Activated T-helper 2 cell treated with anti-CD3 and anti-CD28 coated beads, Interferon-gamma antibody, Interleukin-2, Interleukin-4, amounts not matched to agents 10 μg/mL and 5 μg/mL and 100 μg/mL, durations not matched to agents 14 hours and 24 hours and 36 hours (primary cell): ENCODE measurements around the gene SNX33. TPM values are rescaled to one million over a fixed set of nuclear protein-coding genes. Genes with fewer than 3 reads are reported as not detected.
A peak's percentile ranks its signal among the peaks of the same experiment; 100 is the strongest.
"Not testable (repeated sequence)": the region's sequence is repeated elsewhere in the genome, so short reads cannot be mapped to it uniquely, and the experiment has no call there.

ENCODE experiments used
- DNase-seq: peaks from one replicate; pipeline ENCODE4 v3.0.0; 2021; ENCODE audit warnings: low spot score
- H3K27ac Mint-ChIP-seq: one replicate; pipeline ENCODE4 v1.8.0; 2021; ENCODE audit warnings: mixed read lengths
- H3K27me3 Mint-ChIP-seq: one replicate; pipeline ENCODE4 v1.8.0; 2021; ENCODE audit warnings: low read depth, mixed read lengths
- H3K36me3 Mint-ChIP-seq: one replicate; pipeline ENCODE4 v1.8.0; 2021; ENCODE audit warnings: low read depth, mixed read lengths
- H3K4me1 Mint-ChIP-seq: one replicate; pipeline ENCODE4 v1.8.0; 2021; ENCODE audit warnings: low read depth, mixed read lengths
- H3K4me3 Mint-ChIP-seq: one replicate; pipeline ENCODE4 v1.8.0; 2021; ENCODE audit warnings: low read depth, mild to moderate bottlenecking, moderate library complexity, mixed read lengths
- H3K9me3 Mint-ChIP-seq: one replicate; pipeline ENCODE4 v1.8.0; 2021; ENCODE audit warnings: mixed read lengths
- intact Hi-C: fragments of 100-400 bp; cut with micrococcal nuclease; formaldehyde crosslinking; loops from one replicate; pipeline ENCODE4 v1.15.1; 2023
- total RNA-seq: library from RNA; stranded (reverse); gene quantifications from 2 replicates; pipeline ENCODE4 v1.2.3, GENCODE V29; 2022

Gene SNX33
- total RNA-seq, 1 donor from 2014 or later: 6.8 TPM

DNA sequence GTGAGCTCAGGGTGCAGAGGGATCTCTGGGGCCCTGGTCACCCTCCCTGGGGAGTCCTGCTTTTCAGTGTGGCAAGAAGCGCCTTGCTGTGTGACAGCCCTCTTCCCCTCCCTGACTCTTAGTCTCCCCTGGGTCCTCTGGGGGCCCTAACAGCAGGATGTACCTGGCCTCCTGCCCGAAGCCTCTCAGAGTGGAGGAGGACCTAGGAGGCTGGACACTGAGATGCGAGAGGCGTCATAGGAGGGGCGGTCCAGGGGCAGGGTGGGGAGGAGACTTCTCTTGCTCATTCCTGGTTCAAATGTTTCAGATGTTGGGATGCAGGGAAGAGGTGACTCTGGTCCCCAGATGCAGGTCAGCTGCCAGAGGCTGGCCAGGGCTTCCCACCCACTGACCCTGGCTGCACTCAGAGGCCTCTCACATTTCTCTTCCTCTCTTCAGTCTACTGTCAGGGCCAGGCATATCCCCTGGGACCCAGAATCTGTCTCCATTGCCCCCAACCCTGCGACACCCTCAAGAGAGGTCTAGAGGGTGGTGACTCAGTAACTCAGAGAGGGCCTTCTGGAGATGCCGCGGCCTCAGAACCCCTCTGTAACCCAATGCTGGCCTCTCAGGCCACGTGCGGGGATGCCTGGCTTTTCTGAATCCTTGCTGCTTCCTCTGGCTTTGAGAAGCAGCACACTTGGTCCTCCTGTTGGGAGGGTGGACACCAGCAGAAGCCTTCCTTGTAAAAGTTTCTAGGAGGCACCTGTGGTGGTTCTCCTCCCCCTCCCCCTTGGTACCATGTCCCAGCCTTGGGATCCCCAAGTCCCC, 25.9 kb downstream of the SNX33 start:
- H3K27ac Mint-ChIP-seq: no peak overlapping the region
- DNase-seq: no peak
- H3K36me3 Mint-ChIP-seq: no peaks in the 10 kb centered on the region
- no peak overlapping the region for H3K4me3 Mint-ChIP-seq
- no peaks in the 10 kb centered on the region for H3K9me3 Mint-ChIP-seq
- no peaks in the 10 kb centered on the region for H3K4me1 Mint-ChIP-seq
- intact Hi-C loops: no loop called here
- no peaks in the 10 kb centered on the region for H3K27me3 Mint-ChIP-seq

DNA sequence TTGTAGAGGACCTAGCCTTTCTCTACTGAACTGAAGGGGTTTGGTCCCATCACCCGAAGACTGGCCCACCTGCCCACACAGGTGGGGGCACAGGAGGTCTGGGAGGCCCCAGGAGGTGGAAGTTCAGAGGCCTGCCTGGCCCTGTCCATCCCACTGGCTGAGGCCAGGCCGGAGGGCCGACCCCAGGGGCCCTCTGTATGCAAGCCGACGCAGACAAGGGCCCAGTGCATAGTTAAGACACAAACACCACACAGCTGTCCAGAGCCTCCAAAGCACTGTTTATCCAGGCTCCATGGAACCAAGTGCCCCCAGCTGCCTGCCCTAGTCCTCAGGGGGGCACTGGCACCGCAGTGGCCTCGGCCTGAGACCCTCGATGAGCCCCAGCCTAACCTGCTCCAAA, 26.7 kb downstream of the SNX33 start:
- intact Hi-C loops: no loop called here
- no peak overlapping the region for H3K27ac Mint-ChIP-seq
- no peaks in the 10 kb centered on the region for H3K9me3 Mint-ChIP-seq
- H3K4me3 Mint-ChIP-seq: no peak overlapping the region
- DNase-seq: no peak
- H3K4me1 Mint-ChIP-seq: no peaks in the 10 kb centered on the region
- no peaks in the 10 kb centered on the region for H3K36me3 Mint-ChIP-seq
- no peaks in the 10 kb centered on the region for H3K27me3 Mint-ChIP-seq

GRCh38 chr15:75675579-75676404, 28.1 kb downstream of the SNX33 start:
- H3K27me3 Mint-ChIP-seq: no peaks in the 10 kb centered on the region
- no peaks in the 10 kb centered on the region for H3K36me3 Mint-ChIP-seq
- H3K27ac Mint-ChIP-seq: no peak overlapping the region
- H3K4me3 Mint-ChIP-seq: no peak overlapping the region
- H3K4me1 Mint-ChIP-seq: no peaks in the 10 kb centered on the region
- no peaks in the 10 kb centered on the region for H3K9me3 Mint-ChIP-seq
- intact Hi-C loops: no loop called here
- no peak for DNase-seq

DNA sequence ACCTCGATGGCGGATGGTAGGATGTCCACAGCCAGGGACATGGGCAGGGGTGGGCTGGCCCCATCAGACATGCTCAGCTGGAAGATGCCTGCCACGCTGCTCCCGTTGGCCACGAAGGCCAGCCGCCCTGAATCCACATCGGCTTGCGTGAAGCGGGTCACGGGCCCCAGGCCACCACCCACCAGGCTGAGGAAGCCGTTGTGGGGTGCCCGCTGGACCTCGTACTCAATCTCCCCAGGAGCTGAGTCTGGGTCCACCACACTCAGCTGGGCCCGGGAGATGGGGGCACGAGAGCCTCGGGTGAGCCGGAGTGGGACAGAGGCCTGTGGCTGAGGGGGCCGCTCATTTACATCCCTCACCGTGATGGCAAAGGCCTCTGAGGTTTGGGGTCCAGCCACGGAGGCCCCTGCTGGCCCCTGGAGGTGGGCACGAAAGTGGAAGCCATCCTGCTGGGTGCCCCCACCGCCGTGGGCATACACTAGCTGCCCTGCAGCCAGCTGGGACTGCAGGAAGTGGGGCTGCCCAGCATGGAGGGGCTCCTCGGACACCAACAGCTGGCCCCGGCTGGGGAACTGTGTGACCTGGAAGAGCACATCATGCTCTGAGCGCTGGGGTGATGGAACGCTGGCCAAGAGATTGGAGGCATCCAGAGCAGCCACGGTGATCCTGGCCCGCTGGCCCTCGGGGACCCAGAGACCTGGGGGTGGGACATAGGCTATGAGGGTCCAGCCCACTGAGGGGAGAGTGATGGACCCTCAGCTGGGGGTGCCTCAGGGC, 29.2 kb downstream of the SNX33 start:
- H3K27ac Mint-ChIP-seq: no peak overlapping the region
- no peaks in the 10 kb centered on the region for H3K4me1 Mint-ChIP-seq
- intact Hi-C loops: no loop called here
- no peak for DNase-seq
- no peaks in the 10 kb centered on the region for H3K36me3 Mint-ChIP-seq
- no peaks in the 10 kb centered on the region for H3K9me3 Mint-ChIP-seq
- H3K4me3 Mint-ChIP-seq: no peak overlapping the region
- H3K27me3 Mint-ChIP-seq: no peaks in the 10 kb centered on the region

GRCh38 chr15:75677465-75678323, 30.0 kb downstream of the SNX33 start:
- Mint-ChIP-seq H3K4me3 (no peak overlapping the region), H3K4me1 (no peaks in the 10 kb centered on the region), H3K27me3 (no peaks in the 10 kb centered on the region), H3K36me3 (no peaks in the 10 kb centered on the region), H3K9me3 (no peaks in the 10 kb centered on the region), H3K27ac (no peak overlapping the region)
- intact Hi-C loops: no loop called here
- no peak for DNase-seq

- DNase-seq, H3K4me1 Mint-ChIP-seq, H3K27ac Mint-ChIP-seq, H3K27me3 Mint-ChIP-seq, H3K4me3 Mint-ChIP-seq, H3K36me3 Mint-ChIP-seq, H3K9me3 Mint-ChIP-seq, intact Hi-C loops: not testable (repeated sequence)
Observed at GRCh38 chr15:75678324-75678690, 30.6 kb downstream of the SNX33 start.

DNA sequence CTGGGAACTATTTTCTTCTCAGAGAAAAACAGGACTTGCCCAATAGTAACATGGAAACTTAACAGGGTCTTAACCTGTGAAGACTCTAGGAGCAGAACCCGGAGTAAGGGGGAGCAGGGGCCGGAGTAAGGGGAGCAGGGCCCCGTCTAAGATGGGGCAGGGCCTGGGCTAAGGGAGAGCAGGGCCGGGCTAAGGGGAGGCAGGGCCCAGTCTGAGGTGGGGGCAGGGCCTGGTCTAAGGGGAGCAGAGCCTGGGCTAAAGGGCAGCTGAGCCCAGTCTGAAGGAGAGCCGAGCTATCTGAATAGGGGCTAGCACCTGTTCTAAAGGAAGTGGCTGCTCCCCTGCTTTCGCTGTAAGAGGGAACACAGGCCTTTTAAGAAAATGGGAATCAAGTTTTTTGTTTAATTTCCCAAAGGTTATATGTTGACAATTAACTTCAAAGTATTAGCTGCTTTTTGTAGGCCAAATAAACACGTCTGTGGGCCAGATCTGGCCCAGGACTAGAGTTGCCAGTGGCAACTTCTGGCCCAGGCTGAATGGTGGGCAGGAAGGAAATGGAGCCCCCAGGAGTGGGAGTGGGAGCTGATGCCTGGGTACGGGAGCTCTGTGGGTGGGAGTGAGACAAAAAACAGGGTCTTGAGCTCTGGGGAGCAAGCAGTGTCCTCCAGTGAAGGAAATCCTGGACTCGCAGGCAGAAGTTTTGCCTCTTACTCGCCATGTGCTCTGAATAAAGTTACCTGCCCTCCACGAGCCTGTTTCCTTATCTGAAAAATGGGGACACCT, 32.5 kb downstream of the SNX33 start:
- Mint-ChIP-seq H3K9me3 (no peaks in the 10 kb centered on the region), H3K27ac (no peak overlapping the region), H3K4me3 (no peak overlapping the region), H3K27me3 (no peaks in the 10 kb centered on the region), H3K36me3 (no peaks in the 10 kb centered on the region), H3K4me1 (no peaks in the 10 kb centered on the region)
- no peak for DNase-seq
- intact Hi-C loops: no loop called here

- intact Hi-C loops: loop anchor here (2.0 kb wide), 1 partner anchor 314 kb away; the partner anchor contains the start of gene MAN2C1
- H3K4me1 Mint-ChIP-seq: no peaks in the 10 kb centered on the region
Observed at GRCh38 chr15:75682181-75683135, 34.7 kb downstream of the SNX33 start.

DNA sequence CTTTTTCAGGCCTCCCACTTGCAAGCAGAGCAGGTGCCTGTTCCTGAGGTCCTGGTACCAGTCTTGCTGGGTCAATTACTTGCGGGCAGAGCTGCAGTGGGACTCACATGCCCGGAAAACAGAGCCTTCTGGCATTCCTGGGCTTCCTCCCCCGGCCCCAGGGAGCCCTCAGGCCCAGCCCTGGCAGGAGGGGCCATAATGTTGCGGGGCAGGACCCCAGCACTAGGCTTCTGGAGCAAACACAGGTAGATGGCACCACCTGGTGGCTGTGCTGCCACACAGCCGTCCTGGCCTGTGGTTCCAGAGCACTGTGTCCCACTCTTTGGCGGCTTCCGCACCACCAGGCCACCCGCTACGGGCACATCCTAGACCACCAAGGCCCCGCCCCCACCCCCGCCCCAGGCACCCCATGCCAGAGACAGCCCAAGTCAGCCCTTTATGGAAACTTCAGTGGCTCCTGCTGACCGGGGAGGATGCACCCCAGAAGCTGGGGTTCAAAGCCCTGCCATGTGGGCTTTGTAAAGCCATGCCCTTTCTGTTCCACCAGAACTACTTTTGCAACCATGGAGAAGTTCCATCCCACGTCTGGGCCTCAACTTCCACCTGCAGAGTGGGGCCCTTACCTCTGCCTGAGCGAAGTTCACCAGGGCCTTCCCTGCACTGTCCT, 36.1 kb downstream of the SNX33 start:
- DNase-seq: peak; percentile 55
- not testable (repeated sequence) for H3K9me3 Mint-ChIP-seq, H3K4me1 Mint-ChIP-seq, H3K4me3 Mint-ChIP-seq, H3K27me3 Mint-ChIP-seq, H3K36me3 Mint-ChIP-seq, H3K27ac Mint-ChIP-seq
- intact Hi-C loops: loop anchor here (2.0 kb wide), 1 partner anchor 315 kb away; the partner anchor contains the start of gene MAN2C1

More at GRCh38 chr15:75682181-75683135, 34.7 kb downstream of the SNX33 start:
- H3K9me3 Mint-ChIP-seq: no peaks in the 10 kb centered on the region
- H3K36me3 Mint-ChIP-seq: no peaks in the 10 kb centered on the region
- H3K27me3 Mint-ChIP-seq: no peaks in the 10 kb centered on the region
- H3K4me3 Mint-ChIP-seq: no peak overlapping the region
- H3K27ac Mint-ChIP-seq: no peak overlapping the region
- no peak for DNase-seq

GRCh38 chr15:75684648-75685047, 36.9 kb downstream of the SNX33 start:
- Mint-ChIP-seq H3K4me3 (no peak overlapping the region), H3K36me3 (no peaks in the 10 kb centered on the region), H3K9me3 (no peaks in the 10 kb centered on the region), H3K27me3 (no peaks in the 10 kb centered on the region), H3K27ac (no peak overlapping the region), H3K4me1 (no peaks in the 10 kb centered on the region)
- intact Hi-C loops: no loop called here
- no peak for DNase-seq
